HEK293 (cell line): ENCODE results near the gene SLC35G2.

ENCODE experiments used
- BCL11B ChIP-seq: fragments of 450-650 bp; formaldehyde crosslinking; IDR thresholded peaks from 2 replicates; pipeline ENCODE4 v1.5.1; 2016; ENCODE audit warnings: low read depth, missing biosample characterization, missing genetic modification characterization
- ELK4 ChIP-seq: IDR thresholded peaks from 2 replicates; pipeline ENCODE4 v1.6.1; 2011; ENCODE audit warnings: mild to moderate bottlenecking, low read depth, low read length, borderline replicate concordance
- REST ChIP-seq: fragments of 450-650 bp; formaldehyde crosslinking; IDR thresholded peaks from 2 replicates; pipeline ENCODE4 v1.5.1; 2016; ENCODE audit warnings: missing biosample characterization, missing genetic modification characterization
- ZNF596 ChIP-seq: fragments of 450-650 bp; IDR thresholded peaks from 2 replicates; pipeline ENCODE4 v1.5.0; 2018; ENCODE audit warnings: missing biosample characterization, mild to moderate bottlenecking, missing genetic modification characterization, moderate library complexity

- TF ChIP-seq ZNF596 (tag by site-specific recombination) (no peak), BCL11B (no peak), REST (tag by site-specific recombination) (no peak), ELK4 (no peak)
These were observed 65.2 kb downstream of the SLC35G2 start for GRCh38 chr3:136883967-136884720.
